IPS-11a (cell line): ENCODE results near the gene SULT1C3.
"Not testable (repeated sequence)": the region's sequence is repeated elsewhere in the genome, so short reads cannot be mapped to it uniquely, and the experiment has no call there.

Experiments used
- H3K4me3 ChIP-seq: one replicate; pipeline ENCODE4 v1.5.1; 2013; ENCODE audit warnings: low read depth, low read length, control low read depth

Gene SULT1C3

GRCh38 chr2:108243566-108243965 is 3.8 kb downstream of the SULT1C3 start:
- no peak overlapping the region for H3K4me3 ChIP-seq

GRCh38 chr2:108244667-108245414 is 5.1 kb downstream of the SULT1C3 start:
- H3K4me3 ChIP-seq: no peak overlapping the region

GRCh38 chr2:108253106-108253505 is 13.3 kb downstream of the SULT1C3 start:
- H3K4me3 ChIP-seq: no peak overlapping the region

GRCh38 chr2:108257757-108258331 is 18.1 kb downstream of the SULT1C3 start:
- no peak overlapping the region for H3K4me3 ChIP-seq

GRCh38 chr2:108260773-108261172 is 21.0 kb downstream of the SULT1C3 start:
- no peak overlapping the region for H3K4me3 ChIP-seq

GRCh38 chr2:108262036-108262435 is 22.3 kb downstream of the SULT1C3 start:
- no peak overlapping the region for H3K4me3 ChIP-seq

GRCh38 chr2:108263401-108263800 is 23.6 kb downstream of the SULT1C3 start:
- no peak overlapping the region for H3K4me3 ChIP-seq

- no peak overlapping the region for H3K4me3 ChIP-seq
Measured at GRCh38 chr2:108266218-108266617, 26.4 kb downstream of the SULT1C3 start.

- H3K4me3 ChIP-seq: no peak overlapping the region
Measured at GRCh38 chr2:108267101-108267500, 27.3 kb downstream of the SULT1C3 start.

- H3K4me3 ChIP-seq: no peak overlapping the region
Measured at GRCh38 chr2:108268001-108268400, 28.2 kb downstream of the SULT1C3 start.

GRCh38 chr2:108270346-108270745 is 30.6 kb downstream of the SULT1C3 start:
- no peak overlapping the region for H3K4me3 ChIP-seq

- no peak overlapping the region for H3K4me3 ChIP-seq
Measured at GRCh38 chr2:108270768-108271506, 31.2 kb downstream of the SULT1C3 start.

GRCh38 chr2:108271691-108272253 is 32.0 kb downstream of the SULT1C3 start:
- no peak overlapping the region for H3K4me3 ChIP-seq

GRCh38 chr2:108278631-108279030 is 38.9 kb downstream of the SULT1C3 start:
- H3K4me3 ChIP-seq: no peak overlapping the region

GRCh38 chr2:108279468-108279867 is 39.7 kb downstream of the SULT1C3 start:
- H3K4me3 ChIP-seq: no peak overlapping the region

- H3K4me3 ChIP-seq: no peak overlapping the region
Measured at GRCh38 chr2:108280466-108280865, 40.7 kb downstream of the SULT1C3 start.

GRCh38 chr2:108284566-108284965 is 44.8 kb downstream of the SULT1C3 start:
- H3K4me3 ChIP-seq: not testable (repeated sequence)

GRCh38 chr2:108285616-108286015 is 45.8 kb downstream of the SULT1C3 start:
- no peak overlapping the region for H3K4me3 ChIP-seq

GRCh38 chr2:108287169-108287568 is 47.4 kb downstream of the SULT1C3 start:
- H3K4me3 ChIP-seq: no peak overlapping the region

- H3K4me3 ChIP-seq: no peak within 1 kb of the TSS
Measured at GRCh38 chr2:108288534-108289106, 48.9 kb downstream of the SULT1C3 start, which contains the start of gene SULT1C2. TSS of gene SULT1C2 (plus strand) at chr2:108288895. CDS start at chr2:108293668, 4,773 bp downstream.

- no peak overlapping the region for H3K4me3 ChIP-seq
Measured at GRCh38 chr2:108293850-108294249, 54.1 kb downstream of the SULT1C3 start.
